H9 (cell line): ENCODE data around the gene PNPLA8. TPM values are rescaled to one million over a fixed set of nuclear protein-coding genes. Genes with fewer than 3 reads are reported as not detected.

Experiments
- DNase-seq: peaks from one replicate; pipeline ENCODE4 v3.0.0-alpha.2; 2017
- H2AFZ ChIP-seq: one replicate; pipeline ENCODE4 v1.6.1; 2013; ENCODE audit warnings: mild to moderate bottlenecking, low read length, control low read depth, moderate library complexity
- H2AK5ac ChIP-seq: 2 replicates; pipeline ENCODE4 v1.6.1; 2013; ENCODE audit warnings: low read length, control low read depth, mixed read lengths; ENCODE audit not compliant: insufficient read length
- H2BK120ac ChIP-seq: one replicate; pipeline ENCODE4 v1.6.1; 2013; ENCODE audit warnings: low read depth, mild to moderate bottlenecking, low read length, control low read depth, inconsistent platforms; ENCODE audit not compliant: poor library complexity, severe bottlenecking
- H2BK12ac ChIP-seq: 2 replicates; pipeline ENCODE4 v1.6.1; 2013; ENCODE audit warnings: low read length, control low read depth, mixed read lengths, low read depth; ENCODE audit not compliant: insufficient read length
- H2BK15ac ChIP-seq: 2 replicates; pipeline ENCODE4 v1.6.1; 2013; ENCODE audit warnings: low read depth, low read length, control low read depth
- H2BK20ac ChIP-seq: one replicate; pipeline ENCODE4 v1.6.1; 2013; ENCODE audit warnings: low read depth, mild to moderate bottlenecking, low read length, control low read depth, inconsistent platforms; ENCODE audit not compliant: poor library complexity, severe bottlenecking
- H2BK5ac ChIP-seq: 2 replicates; pipeline ENCODE4 v1.6.1; 2013; ENCODE audit warnings: low read length, control low read depth, mixed read lengths; ENCODE audit not compliant: insufficient read length
- H3K14ac ChIP-seq: 2 replicates; pipeline ENCODE4 v1.6.1; 2013; ENCODE audit warnings: low read length, control low read depth; ENCODE audit not compliant: insufficient read depth
- H3K18ac ChIP-seq: 2 replicates; pipeline ENCODE4 v1.6.1; 2013; ENCODE audit warnings: low read depth, mild to moderate bottlenecking, mixed read lengths, low read length, control low read depth; ENCODE audit not compliant: insufficient read length
- H3K23ac ChIP-seq: 2 replicates; pipeline ENCODE4 v1.6.1; 2013; ENCODE audit warnings: low read length, control low read depth, mixed read lengths, low read depth; ENCODE audit not compliant: insufficient read length
- H3K23me2 ChIP-seq: 2 replicates; pipeline ENCODE4 v1.6.1; 2013; ENCODE audit warnings: low read depth, mild to moderate bottlenecking, mixed read lengths, low read length, control low read depth; ENCODE audit not compliant: insufficient read length, poor library complexity, severe bottlenecking
- H3K27ac ChIP-seq: 2 replicates; pipeline ENCODE4 v1.5.1; 2013; ENCODE audit warnings: low read length, control low read depth, mixed read lengths, low read depth; ENCODE audit not compliant: insufficient read length
- H3K27me3 ChIP-seq: 2 replicates; pipeline ENCODE4 v1.6.1; 2013; ENCODE audit warnings: low read length, control low read depth, inconsistent platforms; ENCODE audit not compliant: insufficient read depth
- H3K4ac ChIP-seq: 2 replicates; pipeline ENCODE4 v1.6.1; 2013; ENCODE audit warnings: low read depth, mild to moderate bottlenecking, control low read depth, inconsistent platforms, low read length, moderate library complexity
- H3K4me1 ChIP-seq: 2 replicates; pipeline ENCODE4 v1.6.1; 2013; ENCODE audit warnings: low read length, control low read depth, inconsistent platforms; ENCODE audit not compliant: insufficient read depth
- H3K4me2 ChIP-seq: 2 replicates; pipeline ENCODE4 v1.6.1; 2013; ENCODE audit warnings: low read length, control low read depth, mixed read lengths; ENCODE audit not compliant: insufficient read length, insufficient read depth
- H3K56ac ChIP-seq: 2 replicates; pipeline ENCODE4 v1.6.1; 2013; ENCODE audit warnings: low read depth, mild to moderate bottlenecking, mixed read lengths, low read length, control low read depth; ENCODE audit not compliant: insufficient read length
- H3K79me1 ChIP-seq: 2 replicates; pipeline ENCODE4 v1.6.1; 2013; ENCODE audit warnings: low read depth, mild to moderate bottlenecking, moderate library complexity, low read length, control low read depth, inconsistent platforms; ENCODE audit not compliant: insufficient read depth, poor library complexity, severe bottlenecking
- H3K79me2 ChIP-seq: 2 replicates; pipeline ENCODE4 v1.6.1; 2013; ENCODE audit warnings: low read length, control low read depth, inconsistent platforms; ENCODE audit not compliant: insufficient read depth
- H3K9ac ChIP-seq: 2 replicates; pipeline ENCODE4 v1.6.1; 2013; ENCODE audit warnings: low read length, control low read depth, mixed read lengths; ENCODE audit not compliant: insufficient read length; ENCODE audit errors: extremely low read depth
- H3K9me3 ChIP-seq: one replicate; pipeline ENCODE4 v1.6.1; 2013; ENCODE audit warnings: low read depth, low read length, inconsistent platforms; ENCODE audit not compliant: control insufficient read depth
- H3T11ph ChIP-seq: one replicate; pipeline ENCODE4 v1.6.1; 2013; ENCODE audit warnings: mild to moderate bottlenecking, low read length, control low read depth, inconsistent platforms
- H4K20me1 ChIP-seq: one replicate; pipeline ENCODE4 v1.6.1; 2013; ENCODE audit not compliant: control insufficient read depth, insufficient read length, insufficient read depth
- H4K5ac ChIP-seq: 2 replicates; pipeline ENCODE4 v1.6.1; 2013; ENCODE audit warnings: low read depth, mild to moderate bottlenecking, mixed read lengths, low read length, control low read depth; ENCODE audit not compliant: insufficient read length
- H4K8ac ChIP-seq: replicated peaks from 2 replicates; pipeline ENCODE4 v1.6.1; 2013; ENCODE audit warnings: low read length, control low read depth, mixed read lengths, low read depth; ENCODE audit not compliant: insufficient read length
- H4K91ac ChIP-seq: 2 replicates; pipeline ENCODE4 v1.6.1; 2013; ENCODE audit warnings: low read depth, mild to moderate bottlenecking, moderate library complexity, mixed read lengths, low read length, control low read depth; ENCODE audit not compliant: insufficient read length
- H3K27ac Mint-ChIP-seq, 3 experiments: 2 replicates in 2 of 3; 3 replicates in 1 of 3; pipeline ENCODE4 v1.8.0; 2020 to 2021; ENCODE audit warnings: mixed read lengths in 3 of 3, mild to moderate bottlenecking in 1 of 3, moderate library complexity in 1 of 3
- H3K27me3 Mint-ChIP-seq: 2 replicates; pipeline ENCODE4 v1.8.0; 2021; ENCODE audit warnings: low read depth, mild to moderate bottlenecking, moderate library complexity, mixed read lengths
- H3K36me3 Mint-ChIP-seq, 3 experiments: 2 replicates in 2 of 3; 3 replicates in 1 of 3; pipeline ENCODE4 v1.8.0; 2020 to 2021; ENCODE audit warnings: low read depth in 3 of 3, mixed read lengths in 3 of 3; ENCODE audit not compliant: insufficient read depth in 1 of 3
- H3K4me1 Mint-ChIP-seq, 2 experiments: 2 replicates each; pipeline ENCODE4 v1.8.0; 2020; ENCODE audit warnings: mixed read lengths in 2 of 2
- H3K4me3 Mint-ChIP-seq, 2 experiments: 2 replicates in 1 of 2; 3 replicates in 1 of 2; pipeline ENCODE4 v1.8.0; 2020 to 2021; ENCODE audit warnings: mild to moderate bottlenecking in 2 of 2, mixed read lengths in 2 of 2, moderate library complexity in 1 of 2
- H3K9me3 Mint-ChIP-seq, 2 experiments: 2 replicates in 1 of 2; 3 replicates in 1 of 2; pipeline ENCODE4 v1.8.0; 2020; ENCODE audit warnings: mild to moderate bottlenecking in 2 of 2, mixed read lengths in 2 of 2, moderate library complexity in 1 of 2
- CTCF ChIP-seq: fragments of 200-600 bp; sonication (generic); conservative IDR thresholded peaks from 3 replicates; pipeline ENCODE4 v1.8.0; 2021; ENCODE audit warnings: antibody characterized with exemption, mild to moderate bottlenecking
- WGBS: extraction: QIAGEN DNeasy Blood & Tissue Kit; methylation state at CpG from one replicate; pipeline ENCODE4 v1.1.7; 2013; ENCODE audit warnings: missing lambda C conversion rate, low lambda C conversion rate, mixed read lengths; ENCODE audit not compliant: insufficient read length; ENCODE audit errors: extremely low coverage; 5-methylcytosine and 5-hydroxymethylcytosine counted together
- total RNA-seq: library from RNA; stranded (reverse); gene quantifications from 2 replicates; pipeline ENCODE4 v1.2.1, GENCODE V29; 2021

PNPLA8 gene
- total RNA-seq, 1 experiment from 2014 or later = 11.7 TPM

GRCh38 chr7:108486291-108486966, 39.5 kb downstream of the PNPLA8 start:
- Histone ChIP-seq H2BK5ac (no peak overlapping the region), H3K27me3 (no peaks in the 10 kb centered on the region), H4K20me1 (no peaks in the 10 kb centered on the region), H2BK120ac (no peak overlapping the region), H2BK15ac (no peak overlapping the region), H3K4me1 (no peaks in the 10 kb centered on the region), H3T11ph (no peak overlapping the region), H3K56ac (no peak overlapping the region), H2BK12ac (no peak overlapping the region), H3K9ac (no peak overlapping the region), H4K8ac (no peak overlapping the region), H3K23me2 (no peaks in the 10 kb centered on the region), H3K27ac (no peak overlapping the region), H3K18ac (no peak overlapping the region), H3K79me2 (no peaks in the 10 kb centered on the region), H4K5ac (no peak overlapping the region), H3K4me2 (no peak overlapping the region), H4K91ac (no peak overlapping the region), H2AK5ac (no peak overlapping the region), H3K9me3 (no peaks in the 10 kb centered on the region), H2BK20ac (no peak overlapping the region), H3K4ac (no peak overlapping the region), H3K14ac (no peak overlapping the region), H3K23ac (no peak overlapping the region), H3K79me1 (no peaks in the 10 kb centered on the region), H2AFZ (no peak overlapping the region)
- Mint-ChIP-seq H3K9me3 (no peaks in the 10 kb centered on the region), H3K27ac (no peak overlapping the region), H3K27me3 (no peaks in the 10 kb centered on the region), H3K36me3 (0 out of 7 replicates have a peak, but pooled peaks cover 0 to 2% (median 0%) of the 10 kb centered on the region in 3 experiments), H3K4me3 (no peak overlapping the region), H3K4me1 (no peaks in the 10 kb centered on the region)
- TF ChIP-seq CTCF = no peak
- WGBS = no CpG with 5 or more reads among the region's 5 CpGs
- no peak for DNase-seq
